GM12878 (cell line): Measurements from ENCODE around the gene ERMARD.

Experiments used
- ATF7 ChIP-seq: fragments of 450-650 bp; IDR thresholded peaks from 2 replicates; pipeline ENCODE4 v1.6.1; 2016; ENCODE audit warnings: low read depth, mild to moderate bottlenecking
- BHLHE40 ChIP-seq, 2 experiments: fragments of 450-650 bp in 1 of 2; IDR thresholded peaks; 2 replicates each; pipeline ENCODE4 v1.6.1; 2011 to 2017; ENCODE audit warnings: low read depth in 2 of 2, borderline replicate concordance in 1 of 2, improper control_type of control experiment in 1 of 2, low read length in 1 of 2, mild to moderate bottlenecking in 1 of 2
- EP300 ChIP-seq, 2 experiments: fragments of 150-350 bp in 1 of 2; IDR thresholded peaks; 2 replicates each; pipeline ENCODE4 v1.6.1; 2011 to 2012; ENCODE audit warnings: low read depth in 2 of 2, low read length in 2 of 2, borderline replicate concordance in 1 of 2, improper control_type of control experiment in 1 of 2, inconsistent platforms in 1 of 2; ENCODE audit not compliant: control insufficient read depth in 1 of 2
- HDAC6 ChIP-seq: fragments of 200-600 bp; sonication (generic); IDR thresholded peaks from one replicate; pipeline ENCODE4 v1.8.0; 2017; ENCODE audit warnings: antibody characterized with exemption; ENCODE audit not compliant: unreplicated experiment
- JUND ChIP-seq: IDR thresholded peaks from 2 replicates; pipeline ENCODE4 v1.6.1; 2012; ENCODE audit warnings: low read depth, mild to moderate bottlenecking, low read length, improper control_type of control experiment, moderate library complexity
- KDM1A ChIP-seq: fragments of 200-600 bp; sonication (generic); IDR thresholded peaks from 2 replicates; pipeline ENCODE4 v1.6.1; 2016; ENCODE audit warnings: borderline replicate concordance
- NRF1 ChIP-seq: conservative IDR thresholded peaks from 2 replicates; pipeline ENCODE4 v1.6.1; 2011; ENCODE audit warnings: mild to moderate bottlenecking, low read depth, low read length, improper control_type of control experiment
- RFX5 ChIP-seq: IDR thresholded peaks from 2 replicates; pipeline ENCODE4 v1.6.1; 2011; ENCODE audit warnings: low read depth, low read length, improper control_type of control experiment
- SP1 ChIP-seq: IDR thresholded peaks from one replicate; pipeline ENCODE4 v1.6.1; 2011; ENCODE audit warnings: low read depth, low read length
- SRF ChIP-seq, 2 experiments: IDR thresholded peaks; 2 replicates each; pipeline ENCODE4 v1.6.1; 2011; ENCODE audit warnings: low read depth in 2 of 2, low read length in 2 of 2, mild to moderate bottlenecking in 1 of 2, moderate library complexity in 1 of 2
- WRNIP1 ChIP-seq: IDR thresholded peaks from 2 replicates; pipeline ENCODE4 v1.6.1; 2011; ENCODE audit warnings: low read depth, low read length, improper control_type of control experiment, borderline replicate concordance
- TF ChIP-seq, protein P1 (sequence below): IDR thresholded peaks from 2 replicates; pipeline ENCODE4 v1.6.1; 2012; ENCODE audit warnings: low read depth, low read length, improper control_type of control experiment
- TF ChIP-seq, protein P2 (sequence below): IDR thresholded peaks from 2 replicates; pipeline ENCODE4 v1.6.1; 2011; ENCODE audit warnings: borderline replicate concordance, low read depth, mild to moderate bottlenecking, moderate library complexity, mixed read lengths, low read length; ENCODE audit not compliant: insufficient read depth; ENCODE audit errors: extremely low read length
- TF ChIP-seq, protein P3 (sequence below): IDR thresholded peaks from 2 replicates; pipeline ENCODE4 v1.6.1; 2011; ENCODE audit warnings: low read depth, low read length, improper control_type of control experiment, borderline replicate concordance

GRCh38 chr6:169786349-169786748, 34.9 kb downstream of the ERMARD start:
- TF ChIP-seq EP300 (IDR thresholded peaks at IDR 0.05; ENCODE audit: borderline replicate concordance in 1 of 2, control insufficient read depth in 1 of 2, low read depth in 2 of 2, low read length in 2 of 2) (no peak), SRF (IDR thresholded peaks at IDR 0.05; ENCODE audit: low read depth in 2 of 2, low read length in 2 of 2) (no peak), KDM1A (no peak), BHLHE40 (IDR thresholded peaks at IDR 0.05; ENCODE audit: borderline replicate concordance in 1 of 2, low read depth in 2 of 2, low read length in 1 of 2) (no peak), ATF7 (no peak), JUND (no peak), RFX5 (no peak), WRNIP1 (no peak), HDAC6 (no peak), SP1 (no peak), NRF1 (no peak)
- TF ChIP-seq, protein P1, sequence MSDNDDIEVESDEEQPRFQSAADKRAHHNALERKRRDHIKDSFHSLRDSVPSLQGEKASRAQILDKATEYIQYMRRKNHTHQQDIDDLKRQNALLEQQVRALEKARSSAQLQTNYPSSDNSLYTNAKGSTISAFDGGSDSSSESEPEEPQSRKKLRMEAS: no peak
- TF ChIP-seq, protein P2, sequence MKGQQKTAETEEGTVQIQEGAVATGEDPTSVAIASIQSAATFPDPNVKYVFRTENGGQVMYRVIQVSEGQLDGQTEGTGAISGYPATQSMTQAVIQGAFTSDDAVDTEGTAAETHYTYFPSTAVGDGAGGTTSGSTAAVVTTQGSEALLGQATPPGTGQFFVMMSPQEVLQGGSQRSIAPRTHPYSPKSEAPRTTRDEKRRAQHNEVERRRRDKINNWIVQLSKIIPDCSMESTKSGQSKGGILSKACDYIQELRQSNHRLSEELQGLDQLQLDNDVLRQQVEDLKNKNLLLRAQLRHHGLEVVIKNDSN: no peak
- TF ChIP-seq, protein P3, sequence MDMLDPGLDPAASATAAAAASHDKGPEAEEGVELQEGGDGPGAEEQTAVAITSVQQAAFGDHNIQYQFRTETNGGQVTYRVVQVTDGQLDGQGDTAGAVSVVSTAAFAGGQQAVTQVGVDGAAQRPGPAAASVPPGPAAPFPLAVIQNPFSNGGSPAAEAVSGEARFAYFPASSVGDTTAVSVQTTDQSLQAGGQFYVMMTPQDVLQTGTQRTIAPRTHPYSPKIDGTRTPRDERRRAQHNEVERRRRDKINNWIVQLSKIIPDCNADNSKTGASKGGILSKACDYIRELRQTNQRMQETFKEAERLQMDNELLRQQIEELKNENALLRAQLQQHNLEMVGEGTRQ: no peak
